ENCODE data around the gene CDK10.

The CDK10 gene

GRCh38 chr16:89738072-89738377 is 51.5 kb downstream of the CDK10 start:
- DNase-seq: no peak

DNA sequence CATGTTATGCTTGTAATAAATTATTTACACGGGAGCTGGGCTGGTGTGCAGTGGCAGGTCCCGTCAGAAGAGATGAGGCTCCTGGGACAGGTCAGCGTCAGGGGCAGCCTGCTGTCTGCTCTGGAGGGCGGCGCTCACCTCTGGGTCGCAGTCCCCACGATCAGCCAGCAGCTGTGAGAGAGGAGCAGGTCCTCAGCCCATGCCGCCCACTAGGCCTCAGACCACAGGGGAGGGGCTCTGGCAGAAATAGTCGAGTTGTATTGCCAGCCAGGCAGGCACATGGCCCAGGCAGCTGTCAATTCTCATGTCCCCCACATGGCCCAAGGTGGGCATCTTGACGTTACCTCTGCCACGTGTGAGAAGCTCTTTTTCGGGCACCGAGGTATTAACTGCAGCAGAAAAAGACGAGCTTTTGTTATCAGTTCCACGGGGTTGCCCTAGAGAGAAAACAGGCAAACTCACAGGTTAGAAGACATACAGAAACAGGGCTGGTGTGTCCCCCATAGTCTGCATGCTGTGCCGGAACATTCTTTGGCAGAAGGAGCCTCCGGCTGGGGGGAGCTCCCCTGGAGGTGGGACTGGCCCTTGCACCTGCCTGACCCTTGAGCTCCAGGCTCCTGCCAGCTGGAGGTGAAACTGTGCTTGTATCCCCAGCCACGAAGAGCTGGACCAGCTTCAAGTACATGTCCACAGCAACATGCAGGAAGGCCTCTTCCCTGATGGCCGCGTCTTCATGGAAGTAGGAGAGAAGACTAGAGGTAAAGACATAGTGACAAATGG is 52.2 kb downstream of the CDK10 start:
- no peak for DNase-seq

DNA sequence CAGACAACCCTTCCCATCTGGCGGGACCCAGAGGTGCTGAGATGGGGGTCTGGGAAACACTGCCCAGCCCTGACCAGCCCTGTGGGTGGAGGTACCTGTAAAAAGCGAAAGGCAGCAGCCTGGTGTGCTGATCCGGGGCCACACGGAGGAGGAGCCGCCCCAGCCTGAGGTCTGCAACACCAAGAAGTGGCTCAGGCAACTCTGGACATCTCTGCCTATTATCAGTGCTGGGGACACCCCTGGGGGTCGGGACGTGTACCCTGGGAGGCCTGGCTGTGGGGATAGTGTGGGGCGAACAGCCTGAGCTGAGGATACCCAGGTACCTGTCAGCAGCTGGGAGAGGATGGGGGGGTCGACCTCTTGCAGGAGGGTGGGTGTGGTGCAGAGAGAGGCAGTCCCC is 52.9 kb downstream of the CDK10 start:
- no peak for DNase-seq

- no peak for DNase-seq
Measured at GRCh38 chr16:89741342-89742014, 55.0 kb downstream of the CDK10 start.

- no peak for DNase-seq
Measured at GRCh38 chr16:89742948-89743347, 56.5 kb downstream of the CDK10 start.

DNA sequence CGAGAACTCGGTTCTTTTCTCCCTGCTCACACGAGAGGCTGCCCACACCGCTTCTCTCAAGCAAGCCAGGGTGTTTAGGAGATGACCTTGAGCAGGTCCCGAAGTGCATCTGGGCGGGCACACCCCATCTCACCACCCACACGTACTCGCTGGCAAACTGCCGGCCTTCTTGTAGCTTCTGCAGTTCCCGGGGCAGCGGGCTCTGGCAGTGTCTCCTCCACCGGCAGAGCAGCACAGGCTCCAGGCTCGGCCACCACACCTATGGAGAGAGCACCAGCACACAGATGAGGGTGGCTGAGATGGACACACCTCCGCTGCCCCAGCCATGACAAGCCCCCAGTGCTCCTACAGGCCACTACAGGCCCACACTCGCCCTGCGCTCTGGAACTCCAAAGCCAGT is 58.3 kb downstream of the CDK10 start:
- no peak for DNase-seq

Measured in NCI-H1436 (cell line).